Measurements from ENCODE around the gene RABGEF1. TPM values are rescaled to one million over a fixed set of nuclear protein-coding genes. Genes with fewer than 3 reads are reported as not detected.
A peak's percentile ranks its signal among the peaks of the same experiment; 100 is the strongest.

Gene RABGEF1
- total and polyA plus RNA-seq, 9 of the 15 experiments (the other 6 are each of a cell fraction or from before 2014, with no cell fraction given) = 7.0 to 29.3 (median 20.5) TPM

GRCh38 chr7:66844552-66845378 lies 104.2 kb downstream of the RABGEF1 start (continued):
- TF ChIP-seq NR3C1 (CRISPR knock-in tag; IDR thresholded peaks at IDR 0.05) = no peak
- TF ChIP-seq BCOR (IDR thresholded peaks at IDR 0.05) = no peak; the same call in 1 of the 2 replicates
- no peak for TF ChIP-seq ZNF655 (CRISPR knock-in tag; IDR thresholded peaks at IDR 0.05)
- no peak for TF ChIP-seq CAMTA2 (CRISPR knock-in tag; conservative IDR thresholded peaks at IDR 0.05)
- TF ChIP-seq MYBL2 (IDR thresholded peaks at IDR 0.05; ENCODE audit: low read depth) = no peak
- TF ChIP-seq MYBL2 (CRISPR knock-in tag; IDR thresholded peaks at IDR 0.05; ENCODE audit: borderline replicate concordance) = no peak
- TF ChIP-seq CGGBP1 (CRISPR knock-in tag; IDR thresholded peaks at IDR 0.05) = 0 out of 2 replicates have a peak, but pooled peaks have one; percentile 22
- TF ChIP-seq ARID1B (IDR thresholded peaks at IDR 0.05) = peak; percentile 26; the same call in 1 of the 2 replicates
- peak; percentile 91 for TF ChIP-seq GABPB1 (CRISPR knock-in tag; IDR thresholded peaks at IDR 0.05)
- no peak for TF ChIP-seq PTTG1 (tag; IDR thresholded peaks at IDR 0.05; ENCODE audit: low read depth)
- peak; percentile 83 for TF ChIP-seq SMAD4 (CRISPR knock-in tag; conservative IDR thresholded peaks at IDR 0.05)
- TF ChIP-seq SMAD1 (IDR thresholded peaks at IDR 0.05; ENCODE audit: low read depth, low read length, partially characterized antibody) = peak; percentile 90
- no peak for TF ChIP-seq ZEB2 (IDR thresholded peaks at IDR 0.05)
- peak; percentile 98 for TF ChIP-seq CXXC5 (CRISPR knock-in tag; IDR thresholded peaks at IDR 0.05)
- no peak for TF ChIP-seq HMBOX1 (IDR thresholded peaks at IDR 0.05)
- TF ChIP-seq ELF2 (CRISPR knock-in tag; IDR thresholded peaks at IDR 0.05) = peak; percentile 94
- TF ChIP-seq GTF2E2 (tag; IDR thresholded peaks at IDR 0.05) = no peak
- TF ChIP-seq E2F8 (IDR thresholded peaks at IDR 0.05; ENCODE audit: low read depth, partially characterized antibody) = peak; percentile 96
- TF ChIP-seq BRF1 (IDR thresholded peaks at IDR 0.05; ENCODE audit: borderline replicate concordance, extremely low read depth, insufficient read length) = no peak
- TF ChIP-seq PML (IDR thresholded peaks at IDR 0.05; ENCODE audit: low read length) = peak; percentile 89
- TF ChIP-seq LARP7 (IDR thresholded peaks at IDR 0.05) = no peak
- peak; percentile 50; the same call in 1 of the 2 replicates for TF ChIP-seq OTX1 (CRISPR knock-in tag; IDR thresholded peaks at IDR 0.05)
- peak; percentile 95 for TF ChIP-seq CREB3L1 (IDR thresholded peaks at IDR 0.05; ENCODE audit: borderline replicate concordance, low read depth)
- no peak for TF ChIP-seq NFXL1 (CRISPR knock-in tag; IDR thresholded peaks at IDR 0.05)
